ENCODE measurements around the gene KRTAP5-8.
"Not testable (repeated sequence)": the region's sequence is repeated elsewhere in the genome, so short reads cannot be mapped to it uniquely, and the experiment has no call there.

- not testable (repeated sequence) for TF ChIP-seq CTCF, POLR2A (IDR thresholded peaks at IDR 0.05)
These were observed 2.9 kb upstream of the KRTAP5-8 start for GRCh38 chr11:71534711-71535608.

Data from right lobe of liver (tissue), 4 donors.